H1 (cell line): ENCODE results near the gene TMEM154. TPM values are rescaled to one million over a fixed set of nuclear protein-coding genes. Genes with fewer than 3 reads are reported as not detected.

Experiments
- JUND ChIP-seq: IDR thresholded peaks from 2 replicates; pipeline ENCODE4 v1.6.1; 2011; ENCODE audit warnings: mild to moderate bottlenecking, improper control_type of control experiment, low read length
- KDM5A ChIP-seq: fragments of 200-600 bp; IDR thresholded peaks from 2 replicates; pipeline ENCODE4 v1.7.1; 2012; ENCODE audit warnings: mild to moderate bottlenecking, low read length, inconsistent platforms, mixed read lengths
- SRF ChIP-seq: IDR thresholded peaks from 2 replicates; pipeline ENCODE4 v1.6.1; 2011; ENCODE audit warnings: mild to moderate bottlenecking, low read depth, low read length, moderate library complexity
- TAF1 ChIP-seq: IDR thresholded peaks from 2 replicates; pipeline ENCODE4 v1.6.1; 2011; ENCODE audit warnings: mild to moderate bottlenecking, low read depth, low read length
- polyA plus RNA-seq, 7 experiments: library from polyadenylated mRNA; depleted of rRNA in 3 of 7; stranded (reverse) in 5 of 7; unstranded in 2 of 7; fragments of >200 nt in 5 of 7; fragments of 200-250 nt in 2 of 7; gene quantifications; 1 replicate in 5 of 7; 2 replicates in 1 of 7; 4 replicates in 1 of 7; pipeline versions ENCODE4 v1.2.1 to v1.2.3, GENCODE V29; 2011 to 2013; ENCODE audit warnings: missing spikeins in 2 of 7, mixed read lengths in 2 of 7
- total RNA-seq: library from RNA; stranded (reverse); fragmentation: NEBNext Ultra II Directional; extraction: Animal tissue kit (Norgen Biotek cat#: 25700); gene quantifications from 2 replicates; pipeline ENCODE4 v1.2.1, GENCODE V29; 2021

The TMEM154 gene
- total and polyA plus RNA-seq, 2 of the 8 experiments (the other 6 are each of a cell fraction or from before 2014, with no cell fraction given), result 0.33 to 1.2 TPM

DNA sequence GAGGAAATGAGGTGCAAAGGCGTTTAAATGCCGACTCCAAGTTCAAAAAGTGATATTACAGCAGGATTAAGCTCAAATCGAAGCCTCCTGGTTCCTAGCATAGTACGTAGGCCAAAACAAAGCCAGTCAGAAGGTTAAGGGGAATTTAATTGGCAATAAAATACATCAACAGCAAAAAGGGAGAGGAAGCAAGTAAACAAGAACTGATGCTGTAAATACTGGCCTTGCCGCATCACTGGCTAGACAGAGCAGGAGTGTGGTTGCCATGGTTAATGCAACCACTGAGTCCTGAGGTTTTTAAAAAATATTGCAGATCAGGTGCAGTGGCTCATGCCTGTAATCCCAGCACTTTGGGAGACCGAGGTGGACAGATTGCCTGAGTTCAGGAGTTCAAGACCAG, 80.7 kb downstream of the TMEM154 start (continued):
- TF ChIP-seq SRF, result no peak
- TF ChIP-seq TAF1, result no peak
- TF ChIP-seq JUND, result no peak
- no peak for TF ChIP-seq KDM5A
- TF ChIP-seq, all 59 proteins: peak for 0
